Measurements from ENCODE around the gene DNASE2B.

- no peak for TF ChIP-seq EZH2 (IDR thresholded peaks at IDR 0.05; ENCODE audit: borderline replicate concordance)
- TF ChIP-seq, protein P1, sequence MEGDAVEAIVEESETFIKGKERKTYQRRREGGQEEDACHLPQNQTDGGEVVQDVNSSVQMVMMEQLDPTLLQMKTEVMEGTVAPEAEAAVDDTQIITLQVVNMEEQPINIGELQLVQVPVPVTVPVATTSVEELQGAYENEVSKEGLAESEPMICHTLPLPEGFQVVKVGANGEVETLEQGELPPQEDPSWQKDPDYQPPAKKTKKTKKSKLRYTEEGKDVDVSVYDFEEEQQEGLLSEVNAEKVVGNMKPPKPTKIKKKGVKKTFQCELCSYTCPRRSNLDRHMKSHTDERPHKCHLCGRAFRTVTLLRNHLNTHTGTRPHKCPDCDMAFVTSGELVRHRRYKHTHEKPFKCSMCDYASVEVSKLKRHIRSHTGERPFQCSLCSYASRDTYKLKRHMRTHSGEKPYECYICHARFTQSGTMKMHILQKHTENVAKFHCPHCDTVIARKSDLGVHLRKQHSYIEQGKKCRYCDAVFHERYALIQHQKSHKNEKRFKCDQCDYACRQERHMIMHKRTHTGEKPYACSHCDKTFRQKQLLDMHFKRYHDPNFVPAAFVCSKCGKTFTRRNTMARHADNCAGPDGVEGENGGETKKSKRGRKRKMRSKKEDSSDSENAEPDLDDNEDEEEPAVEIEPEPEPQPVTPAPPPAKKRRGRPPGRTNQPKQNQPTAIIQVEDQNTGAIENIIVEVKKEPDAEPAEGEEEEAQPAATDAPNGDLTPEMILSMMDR (IDR thresholded peaks at IDR 0.05; ENCODE audit: poor library complexity), result no peak
Observed at GRCh38 chr1:84452436-84452835, 54.2 kb downstream of the DNASE2B start.
